PFSK-1 (cell line): Measurements from ENCODE around the gene CD300LD.

Experiments
- FOXP2 ChIP-seq: optimal IDR thresholded peaks from 2 replicates; pipeline ENCODE3; 2011; ENCODE audit warnings: borderline replicate concordance, control low read depth, inconsistent platforms; ENCODE audit not compliant: insufficient read depth; ENCODE audit errors: extremely low read length, extremely low read depth
- POLR2AphosphoS5 ChIP-seq: IDR thresholded peaks from 2 replicates; pipeline ENCODE4 v1.6.1; 2012; ENCODE audit warnings: low read depth, mild to moderate bottlenecking, control low read depth, low read length, moderate library complexity
- REST ChIP-seq, 2 experiments: IDR thresholded peaks; 2 replicates each; pipeline versions ENCODE4 v1.6.1 to v1.8.0; 2011 to 2012; ENCODE audit warnings: low read depth in 2 of 2, low read length in 2 of 2, control low read depth in 1 of 2, inconsistent platforms in 1 of 2, mild to moderate bottlenecking in 1 of 2, moderate library complexity in 1 of 2; ENCODE audit not compliant: insufficient read depth in 1 of 2
- SIN3A ChIP-seq: IDR thresholded peaks from 2 replicates; pipeline ENCODE4 v1.6.1; 2012; ENCODE audit warnings: mild to moderate bottlenecking, low read length, moderate library complexity, borderline replicate concordance; ENCODE audit not compliant: insufficient read depth
- TAF1 ChIP-seq: IDR thresholded peaks from 2 replicates; pipeline ENCODE4 v1.6.1; 2012; ENCODE audit warnings: low read length, control low read depth, borderline replicate concordance; ENCODE audit not compliant: insufficient read depth

CD300LD gene

GRCh38 chr17:74544991-74545842, 46.9 kb downstream of the CD300LD start:
- no peak for TF ChIP-seq SIN3A
- no peak for TF ChIP-seq REST (IDR thresholded peaks at IDR 0.05; ENCODE audit: insufficient read depth in 1 of 2, low read depth in 2 of 2, low read length in 2 of 2)
- TF ChIP-seq FOXP2 = no peak
- TF ChIP-seq TAF1 = no peak
- TF ChIP-seq POLR2AphosphoS5 = no peak

- no peak for TF ChIP-seq TAF1
- TF ChIP-seq POLR2AphosphoS5 = no peak
- TF ChIP-seq SIN3A = no peak
- TF ChIP-seq FOXP2 = no peak
- TF ChIP-seq REST (IDR thresholded peaks at IDR 0.05; ENCODE audit: insufficient read depth in 1 of 2, low read depth in 2 of 2, low read length in 2 of 2) = no peak
These were observed 48.0 kb downstream of the CD300LD start for GRCh38 chr17:74543891-74544760.

- TF ChIP-seq FOXP2 (no peak), REST (IDR thresholded peaks at IDR 0.05; ENCODE audit: insufficient read depth in 1 of 2, low read depth in 2 of 2, low read length in 2 of 2) (no peak), TAF1 (no peak)
These were observed 48.7 kb downstream of the CD300LD start for GRCh38 chr17:74543406-74543805.

GRCh38 chr17:74542727-74543383, 49.2 kb downstream of the CD300LD start:
- TF ChIP-seq FOXP2 (no peak), POLR2AphosphoS5 (no peak), REST (IDR thresholded peaks at IDR 0.05; ENCODE audit: insufficient read depth in 1 of 2, low read depth in 2 of 2, low read length in 2 of 2) (no peak), TAF1 (no peak), SIN3A (no peak)
